ENCODE data around the gene TMEM115.

DNA sequence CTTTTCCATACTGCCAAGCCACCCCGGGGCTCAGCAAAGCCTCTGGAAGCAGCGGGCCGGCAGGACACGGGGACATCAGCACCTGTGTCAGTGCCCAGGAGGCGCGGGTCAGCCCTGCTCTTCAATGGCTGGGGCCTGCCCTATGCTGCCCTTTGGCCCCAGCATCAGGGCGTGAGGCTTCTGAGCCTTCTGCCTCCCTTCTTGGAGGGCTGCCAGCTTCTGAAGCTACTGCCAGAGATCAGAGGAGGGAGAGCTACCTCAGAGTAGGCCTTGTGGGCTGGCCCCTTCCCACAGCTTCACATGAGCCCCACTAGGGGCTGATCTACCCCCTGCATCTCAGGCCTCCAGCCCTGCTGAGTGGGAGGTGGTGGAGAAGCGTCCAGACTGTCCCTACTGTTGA, 13.0 kb upstream of the TMEM115 start:
- TF ChIP-seq POLR2A (IDR thresholded peaks at IDR 0.05) (no peak), CTCF (IDR thresholded peaks at IDR 0.05) (no peak)
